Stimulated activated effector memory CD8-positive, alpha-beta T cell treated with anti-CD3 and anti-CD28 coated beads, Interleukin-12 subunit alpha, Interleukin-12 subunit beta, amount 100 ng/mL, for 72 hours (primary cell): ENCODE measurements around the gene IL31.

Experiments used
- ATAC-seq: fragments of 150-1000 bp; cut with Tn5 transposase; 2 replicates; pipeline ENCODE4 v1.10.0; 2021
- DNase-seq, 2 donors: peaks; one replicate each; pipeline ENCODE4 v3.0.0; 2021 to 2022; ENCODE audit warnings: low spot score in 2 of 2
- H3K27ac Mint-ChIP-seq: one replicate; pipeline ENCODE4 v1.8.0; 2022; ENCODE audit warnings: mild to moderate bottlenecking, mixed read lengths
- H3K36me3 Mint-ChIP-seq: one replicate; pipeline ENCODE4 v1.8.0; 2022; ENCODE audit warnings: mild to moderate bottlenecking, mixed read lengths
- H3K4me1 Mint-ChIP-seq: one replicate; pipeline ENCODE4 v1.8.0; 2022; ENCODE audit warnings: mixed read lengths
- H3K4me3 Mint-ChIP-seq: one replicate; pipeline ENCODE4 v1.8.0; 2022; ENCODE audit warnings: mild to moderate bottlenecking, mixed read lengths
- H3K9me3 Mint-ChIP-seq: one replicate; pipeline ENCODE4 v1.8.0; 2022; ENCODE audit warnings: mixed read lengths

IL31 gene

GRCh38 chr12:122130150-122130549 lies 43.9 kb downstream of the IL31 start:
- no peak for DNase-seq
- no peaks in the 10 kb centered on the region for H3K9me3 Mint-ChIP-seq
- no peak for ATAC-seq
- H3K27ac Mint-ChIP-seq, result no peak overlapping the region
- H3K4me3 Mint-ChIP-seq, result no peak overlapping the region
- H3K4me1 Mint-ChIP-seq, result peaks cover 13% of the 10 kb centered on the region
- peaks cover 53% of the 10 kb centered on the region for H3K36me3 Mint-ChIP-seq

- H3K36me3 Mint-ChIP-seq, result peaks cover 43% of the 10 kb centered on the region
- H3K27ac Mint-ChIP-seq, result no peak overlapping the region
- DNase-seq (no peak), ATAC-seq (no peak)
- no peaks in the 10 kb centered on the region for H3K9me3 Mint-ChIP-seq
- no peak overlapping the region for H3K4me3 Mint-ChIP-seq
- peaks cover 14% of the 10 kb centered on the region for H3K4me1 Mint-ChIP-seq
Measured at GRCh38 chr12:122129131-122129530, 44.9 kb downstream of the IL31 start.

GRCh38 chr12:122128481-122128880 lies 45.5 kb downstream of the IL31 start:
- Mint-ChIP-seq H3K4me1 (peaks cover 18% of the 10 kb centered on the region), H3K9me3 (no peaks in the 10 kb centered on the region), H3K36me3 (peaks cover 37% of the 10 kb centered on the region), H3K27ac (no peak overlapping the region), H3K4me3 (no peak overlapping the region)
- ATAC-seq, result no peak
- DNase-seq, result no peak

GRCh38 chr12:122127839-122128238 lies 46.2 kb downstream of the IL31 start:
- Mint-ChIP-seq H3K4me1 (peaks cover 24% of the 10 kb centered on the region), H3K27ac (no peak overlapping the region), H3K9me3 (no peaks in the 10 kb centered on the region), H3K4me3 (no peak overlapping the region), H3K36me3 (peaks cover 32% of the 10 kb centered on the region)
- ATAC-seq, result no peak
- no peak for DNase-seq

- Mint-ChIP-seq H3K27ac (peak overlapping the region; percentile 63), H3K9me3 (no peaks in the 10 kb centered on the region)
- DNase-seq, result no peak
Measured at GRCh38 chr12:122126713-122127597, 47.1 kb downstream of the IL31 start.

GRCh38 chr12:122126342-122126635 lies 47.7 kb downstream of the IL31 start:
- Mint-ChIP-seq H3K27ac (peak overlapping the region; percentile 63), H3K9me3 (no peaks in the 10 kb centered on the region), H3K4me1 (peaks cover 32% of the 10 kb centered on the region), H3K4me3 (no peak overlapping the region), H3K36me3 (peaks cover 17% of the 10 kb centered on the region)
- ATAC-seq (no peak), DNase-seq (no peak)

More at GRCh38 chr12:122126713-122127597, 47.1 kb downstream of the IL31 start:
- ATAC-seq, result no peak
- H3K4me3 Mint-ChIP-seq, result no peak overlapping the region
- peaks cover 24% of the 10 kb centered on the region for H3K36me3 Mint-ChIP-seq
- peaks cover 27% of the 10 kb centered on the region for H3K4me1 Mint-ChIP-seq

- H3K27ac Mint-ChIP-seq, result peak overlapping the region; percentile 63
- no peaks in the 10 kb centered on the region for H3K9me3 Mint-ChIP-seq
- no peak for ATAC-seq
- H3K36me3 Mint-ChIP-seq, result peaks cover 11% of the 10 kb centered on the region
- no peak overlapping the region for H3K4me3 Mint-ChIP-seq
- no peak for DNase-seq
- H3K4me1 Mint-ChIP-seq, result peaks cover 32% of the 10 kb centered on the region
Measured at GRCh38 chr12:122125452-122126341, 48.3 kb downstream of the IL31 start.

- no peak for ATAC-seq
- Mint-ChIP-seq H3K36me3 (no peaks in the 10 kb centered on the region), H3K4me3 (no peak overlapping the region), H3K9me3 (no peaks in the 10 kb centered on the region), H3K4me1 (peaks cover 41% of the 10 kb centered on the region), H3K27ac (no peak overlapping the region)
- no peak for DNase-seq
Measured at GRCh38 chr12:122124370-122124769, 49.7 kb downstream of the IL31 start.

GRCh38 chr12:122123761-122124145 lies 50.3 kb downstream of the IL31 start:
- Mint-ChIP-seq H3K9me3 (no peaks in the 10 kb centered on the region), H3K27ac (peak overlapping the region; percentile 63), H3K36me3 (no peaks in the 10 kb centered on the region), H3K4me3 (no peak overlapping the region), H3K4me1 (peaks cover 41% of the 10 kb centered on the region)
- DNase-seq, result no peak
- ATAC-seq, result no peak

- Mint-ChIP-seq H3K4me3 (peak overlapping the region; percentile 11), H3K36me3 (no peaks in the 10 kb centered on the region), H3K4me1 (peaks cover 41% of the 10 kb centered on the region), H3K9me3 (no peaks in the 10 kb centered on the region), H3K27ac (peak overlapping the region; percentile 63)
- ATAC-seq, result peak; percentile 70
- peak; percentile 73 to 84 for DNase-seq
Measured at GRCh38 chr12:122123051-122123760, 50.8 kb downstream of the IL31 start.
